Astrocyte (in vitro differentiated cells and primary cell): ENCODE measurements around the gene CYP2C8.

ENCODE experiments used
- CTCF ChIP-seq: IDR thresholded peaks from 2 replicates; pipeline ENCODE4 v1.5.1; 2011; ENCODE audit warnings: low read depth, mild to moderate bottlenecking, inconsistent platforms, low read length, moderate library complexity; ENCODE audit not compliant: insufficient read depth
- EZH2 ChIP-seq: IDR thresholded peaks from 2 replicates; pipeline ENCODE4 v1.6.1; 2012; ENCODE audit warnings: mild to moderate bottlenecking, low read length, inconsistent platforms; ENCODE audit not compliant: insufficient read depth

- TF ChIP-seq CTCF (no peak), EZH2 (no peak)
Measured at GRCh38 chr10:95026461-95026860, 42.8 kb downstream of the CYP2C8 start.
